GM12874 (cell line): ENCODE measurements around the gene GAPDH.

Source experiments
- TF ChIP-seq, protein P1 (sequence below): IDR thresholded peaks from 2 replicates; pipeline ENCODE4 v1.5.1; 2011; ENCODE audit warnings: low read depth, mild to moderate bottlenecking, control low read depth, low read length, moderate library complexity; ENCODE audit not compliant: insufficient read depth

Gene GAPDH

GRCh38 chr12:6541371-6542165, 7.3 kb downstream of the GAPDH start:
- TF ChIP-seq, protein P1, sequence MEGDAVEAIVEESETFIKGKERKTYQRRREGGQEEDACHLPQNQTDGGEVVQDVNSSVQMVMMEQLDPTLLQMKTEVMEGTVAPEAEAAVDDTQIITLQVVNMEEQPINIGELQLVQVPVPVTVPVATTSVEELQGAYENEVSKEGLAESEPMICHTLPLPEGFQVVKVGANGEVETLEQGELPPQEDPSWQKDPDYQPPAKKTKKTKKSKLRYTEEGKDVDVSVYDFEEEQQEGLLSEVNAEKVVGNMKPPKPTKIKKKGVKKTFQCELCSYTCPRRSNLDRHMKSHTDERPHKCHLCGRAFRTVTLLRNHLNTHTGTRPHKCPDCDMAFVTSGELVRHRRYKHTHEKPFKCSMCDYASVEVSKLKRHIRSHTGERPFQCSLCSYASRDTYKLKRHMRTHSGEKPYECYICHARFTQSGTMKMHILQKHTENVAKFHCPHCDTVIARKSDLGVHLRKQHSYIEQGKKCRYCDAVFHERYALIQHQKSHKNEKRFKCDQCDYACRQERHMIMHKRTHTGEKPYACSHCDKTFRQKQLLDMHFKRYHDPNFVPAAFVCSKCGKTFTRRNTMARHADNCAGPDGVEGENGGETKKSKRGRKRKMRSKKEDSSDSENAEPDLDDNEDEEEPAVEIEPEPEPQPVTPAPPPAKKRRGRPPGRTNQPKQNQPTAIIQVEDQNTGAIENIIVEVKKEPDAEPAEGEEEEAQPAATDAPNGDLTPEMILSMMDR: no peak

DNA sequence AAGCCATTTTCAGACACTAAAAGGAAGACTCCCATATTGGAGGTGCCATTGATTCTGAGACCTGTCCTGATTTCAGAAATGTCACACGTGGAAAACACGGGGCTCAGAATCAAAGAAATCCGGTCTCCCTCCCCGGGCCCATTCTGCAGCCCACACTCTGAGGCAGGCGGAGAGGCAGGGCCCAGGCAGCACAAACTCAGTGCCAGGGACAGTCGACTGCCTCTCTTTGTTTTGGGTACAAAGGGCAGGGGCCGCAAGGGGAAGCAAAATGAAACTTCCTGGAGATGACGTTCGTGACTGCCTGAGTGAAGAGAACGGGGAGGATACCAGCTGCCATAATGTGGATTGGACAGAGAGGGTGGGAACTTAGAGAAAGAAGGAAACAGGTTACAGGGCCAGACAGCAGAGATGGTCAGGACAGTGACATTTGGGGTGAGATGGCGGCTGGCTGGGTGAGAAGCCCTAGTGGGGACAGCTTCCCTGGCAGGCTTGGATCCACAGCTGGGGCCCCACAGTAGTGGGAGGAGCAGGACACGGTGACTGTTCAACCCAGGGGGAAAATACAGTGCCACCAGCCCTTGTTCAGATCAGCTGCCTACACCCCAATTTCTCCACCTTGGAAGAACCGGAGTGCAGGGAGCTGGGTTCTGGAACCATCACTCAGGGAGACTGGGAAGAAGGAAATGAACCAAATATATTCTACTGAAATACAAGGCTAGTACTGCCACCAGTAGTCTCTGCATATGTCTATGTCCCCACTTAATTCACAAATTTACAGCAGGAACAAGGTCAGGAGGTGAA, 8.1 kb downstream of the GAPDH start:
- TF ChIP-seq, protein P1: no peak

GRCh38 chr12:6546016-6546415, 11.7 kb downstream of the GAPDH start:
- TF ChIP-seq, protein P1: no peak

- TF ChIP-seq, protein P1: no peak
Observed at GRCh38 chr12:6547566-6547965, 13.2 kb downstream of the GAPDH start.

- TF ChIP-seq, protein P1: no peak
Observed at GRCh38 chr12:6547987-6548386, 13.7 kb downstream of the GAPDH start.

- TF ChIP-seq, protein P1: no peak
Observed at GRCh38 chr12:6548556-6548955, 14.2 kb downstream of the GAPDH start.

GRCh38 chr12:6548966-6549683, 14.8 kb downstream of the GAPDH start:
- TF ChIP-seq, protein P1: no peak
